ENCODE measurements around the gene CLIP1.

DNA sequence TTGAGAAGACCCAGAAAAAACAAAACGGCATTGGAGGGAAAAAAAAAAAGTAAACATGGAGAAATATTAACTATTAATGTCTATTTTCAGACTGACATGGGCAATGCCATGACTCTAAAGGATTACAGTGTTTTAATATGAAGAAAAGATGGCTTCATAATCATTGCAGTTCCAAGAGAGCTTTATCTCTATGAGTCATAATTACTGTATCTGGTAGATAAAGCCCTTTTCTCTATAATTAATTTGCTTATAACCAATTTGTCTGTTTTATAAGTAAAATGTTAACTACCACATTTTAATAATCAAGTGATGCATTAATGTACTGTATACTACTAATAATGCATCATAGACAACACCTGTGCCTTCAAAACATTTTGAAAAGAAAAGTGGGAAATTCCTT is 59.7 kb downstream of the CLIP1 start:
- TF ChIP-seq POLR2A (IDR thresholded peaks at IDR 0.05): no peak
- TF ChIP-seq, protein P1, sequence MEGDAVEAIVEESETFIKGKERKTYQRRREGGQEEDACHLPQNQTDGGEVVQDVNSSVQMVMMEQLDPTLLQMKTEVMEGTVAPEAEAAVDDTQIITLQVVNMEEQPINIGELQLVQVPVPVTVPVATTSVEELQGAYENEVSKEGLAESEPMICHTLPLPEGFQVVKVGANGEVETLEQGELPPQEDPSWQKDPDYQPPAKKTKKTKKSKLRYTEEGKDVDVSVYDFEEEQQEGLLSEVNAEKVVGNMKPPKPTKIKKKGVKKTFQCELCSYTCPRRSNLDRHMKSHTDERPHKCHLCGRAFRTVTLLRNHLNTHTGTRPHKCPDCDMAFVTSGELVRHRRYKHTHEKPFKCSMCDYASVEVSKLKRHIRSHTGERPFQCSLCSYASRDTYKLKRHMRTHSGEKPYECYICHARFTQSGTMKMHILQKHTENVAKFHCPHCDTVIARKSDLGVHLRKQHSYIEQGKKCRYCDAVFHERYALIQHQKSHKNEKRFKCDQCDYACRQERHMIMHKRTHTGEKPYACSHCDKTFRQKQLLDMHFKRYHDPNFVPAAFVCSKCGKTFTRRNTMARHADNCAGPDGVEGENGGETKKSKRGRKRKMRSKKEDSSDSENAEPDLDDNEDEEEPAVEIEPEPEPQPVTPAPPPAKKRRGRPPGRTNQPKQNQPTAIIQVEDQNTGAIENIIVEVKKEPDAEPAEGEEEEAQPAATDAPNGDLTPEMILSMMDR (IDR thresholded peaks at IDR 0.05): no peak
